Body of pancreas (tissue), 4 donors: ENCODE data around the gene TNIK. TPM values are rescaled to one million over a fixed set of nuclear protein-coding genes. Genes with fewer than 3 reads are reported as not detected.

Experiments used
- ATAC-seq: fragments of 150-250 bp; one replicate; pipeline ENCODE4 v1.9.1; 2016
- DNase-seq, 4 donors: peaks; one replicate each; pipeline ENCODE4 v3.0.0-alpha.2; 2019
- H3K27ac ChIP-seq, 4 donors: fragments of 200-600 bp; sonication (generic); 1 replicate in 3 of 4; 2 replicates in 1 of 4; pipeline versions ENCODE4 v1.5.1 to v1.6.1; 2016 to 2019; ENCODE audit warnings: mild to moderate bottlenecking in 1 of 4, mixed read lengths in 1 of 4, moderate library complexity in 1 of 4
- H3K27me3 ChIP-seq, 2 donors: fragments of 200-600 bp; sonication (generic); one replicate each; pipeline ENCODE4 v1.6.0; 2016; ENCODE audit warnings: mild to moderate bottlenecking in 1 of 2
- H3K36me3 ChIP-seq, 2 donors: fragments of 200-600 bp; sonication (generic); replicated peaks in 1 of 2; 2 replicates each; pipeline ENCODE4 v1.5.1; 2016; ENCODE audit warnings: low read depth in 2 of 2; ENCODE audit not compliant: insufficient read depth in 1 of 2
- H3K4me1 ChIP-seq: fragments of 200-600 bp; sonication (generic); one replicate; pipeline ENCODE4 v1.6.0; 2016
- H3K4me3 ChIP-seq, 2 donors: fragments of 200-600 bp; sonication (generic); 1 replicate in 1 of 2; 2 replicates in 1 of 2; pipeline ENCODE4 v1.5.1; 2016 to 2019
- H3K9me3 ChIP-seq, 3 donors: fragments of 200-600 bp; sonication (generic); 1 replicate in 2 of 3; 2 replicates in 1 of 3; pipeline ENCODE4 v1.5.1; 2016
- POLR2A ChIP-seq, 3 donors: fragments of 450-650 bp; IDR thresholded peaks; one replicate each; pipeline ENCODE4 v1.6.1; 2016; ENCODE audit warnings: antibody characterized with exemption in 3 of 3, mild to moderate bottlenecking in 2 of 3
- WGBS, 2 donors: methylation state at CpG; one replicate each; pipeline ENCODE4 v1.1.5; 2017; 5-methylcytosine and 5-hydroxymethylcytosine counted together
- intact Hi-C: fragments of 100-400 bp; cut with DNase I; formaldehyde crosslinking; loops from one replicate; pipeline ENCODE4 v1.15.1; 2023
- total RNA-seq, 2 donors: library from RNA; depleted of rRNA; stranded (reverse); fragments of >200 nt; gene quantifications; one replicate each; pipeline ENCODE4 v1.1.0, GENCODE V29; 2016
- TF ChIP-seq, protein P1 (sequence below), 7 experiments: fragments of 450-650 bp in 4 of 7; fragments of 200-600 bp in 3 of 7; sonication (generic) in 3 of 7; IDR thresholded peaks; one replicate each; pipeline ENCODE4 v1.5.1; 2016 to 2019; ENCODE audit warnings: antibody characterized with exemption in 7 of 7

Gene TNIK
- total RNA-seq, 2 donors from 2014 or later, result 7.6 to 9.6 TPM

DNA sequence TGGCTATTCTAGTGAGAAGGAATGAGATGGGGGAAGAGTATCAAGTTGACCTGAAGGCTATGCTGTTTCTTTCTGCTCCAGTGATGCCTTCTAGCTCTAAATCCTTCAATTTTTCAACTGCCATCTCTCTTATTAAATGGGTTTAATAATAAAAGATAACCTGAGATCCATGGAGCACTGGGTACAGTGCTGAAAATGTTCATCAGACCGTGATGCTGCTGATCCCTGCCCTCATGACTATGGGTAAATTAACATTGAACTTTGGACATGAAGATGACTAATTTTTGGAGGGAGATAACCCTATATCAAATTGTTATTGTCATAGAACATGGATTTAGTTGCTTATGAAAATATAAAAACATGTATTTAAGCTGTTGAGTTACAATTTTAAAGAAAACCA, 406.0 kb downstream of the TNIK start:
- Histone ChIP-seq H3K36me3 (no peaks in the 10 kb centered on the region), H3K9me3 (no peaks in the 10 kb centered on the region), H3K4me1 (peaks cover 6% of the 10 kb centered on the region), H3K27ac (no peak overlapping the region), H3K27me3 (no peaks in the 10 kb centered on the region), H3K4me3 (no peak overlapping the region)
- no peak for ATAC-seq
- WGBS, 2 donors, result 70 to 81% methylated on average over 1 of the region's 1 CpG
- intact Hi-C loops, result loop anchor here (10.0 kb wide), 1 partner anchor 511 kb away; no protein-coding TSS in a partner anchor
- TF ChIP-seq POLR2A (IDR thresholded peaks at IDR 0.05), result no peak
- TF ChIP-seq, protein P1, sequence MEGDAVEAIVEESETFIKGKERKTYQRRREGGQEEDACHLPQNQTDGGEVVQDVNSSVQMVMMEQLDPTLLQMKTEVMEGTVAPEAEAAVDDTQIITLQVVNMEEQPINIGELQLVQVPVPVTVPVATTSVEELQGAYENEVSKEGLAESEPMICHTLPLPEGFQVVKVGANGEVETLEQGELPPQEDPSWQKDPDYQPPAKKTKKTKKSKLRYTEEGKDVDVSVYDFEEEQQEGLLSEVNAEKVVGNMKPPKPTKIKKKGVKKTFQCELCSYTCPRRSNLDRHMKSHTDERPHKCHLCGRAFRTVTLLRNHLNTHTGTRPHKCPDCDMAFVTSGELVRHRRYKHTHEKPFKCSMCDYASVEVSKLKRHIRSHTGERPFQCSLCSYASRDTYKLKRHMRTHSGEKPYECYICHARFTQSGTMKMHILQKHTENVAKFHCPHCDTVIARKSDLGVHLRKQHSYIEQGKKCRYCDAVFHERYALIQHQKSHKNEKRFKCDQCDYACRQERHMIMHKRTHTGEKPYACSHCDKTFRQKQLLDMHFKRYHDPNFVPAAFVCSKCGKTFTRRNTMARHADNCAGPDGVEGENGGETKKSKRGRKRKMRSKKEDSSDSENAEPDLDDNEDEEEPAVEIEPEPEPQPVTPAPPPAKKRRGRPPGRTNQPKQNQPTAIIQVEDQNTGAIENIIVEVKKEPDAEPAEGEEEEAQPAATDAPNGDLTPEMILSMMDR (IDR thresholded peaks at IDR 0.05), result no peak
- no peak for DNase-seq

DNA sequence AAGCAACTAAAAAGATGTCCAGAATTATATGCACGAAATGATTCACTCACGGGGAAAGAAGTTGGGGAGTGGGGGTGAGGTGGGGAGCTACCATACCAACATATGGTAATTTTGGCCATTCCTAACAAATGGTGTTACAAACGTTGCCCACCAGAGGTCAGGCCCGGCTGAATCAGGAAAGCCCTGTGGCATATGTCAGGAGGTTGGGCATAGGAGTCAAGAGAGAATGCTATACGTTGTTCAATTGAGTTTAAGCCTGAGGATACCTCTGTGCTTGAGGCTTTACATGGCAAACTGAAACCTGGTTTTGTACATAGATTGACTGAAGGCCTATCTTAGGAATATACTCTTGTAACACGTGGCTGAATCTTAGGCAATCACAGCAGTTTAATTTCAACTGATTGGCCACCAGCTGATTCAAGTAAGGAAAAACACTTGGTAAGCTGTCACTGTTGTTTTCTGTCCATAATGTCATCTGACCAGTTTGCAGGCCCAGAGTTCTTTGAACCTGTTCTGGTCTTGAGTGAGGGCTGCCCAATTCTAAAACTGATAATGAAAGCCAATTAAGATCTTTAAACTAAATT, 410.3 kb downstream of the TNIK start:
- peak; percentile 78 for ATAC-seq
- Histone ChIP-seq H3K27ac (no peak overlapping the region), H3K9me3 (no peaks in the 10 kb centered on the region), H3K27me3 (no peaks in the 10 kb centered on the region), H3K36me3 (no peaks in the 10 kb centered on the region), H3K4me1 (peaks cover 8% of the 10 kb centered on the region), H3K4me3 (no peak overlapping the region)
- intact Hi-C loops, result loop anchor here (10.0 kb wide), 1 partner anchor 515 kb away; no protein-coding TSS in a partner anchor
- 18 to 31% methylated on average over 6 of the region's 6 CpGs for WGBS, 2 donors
- no peak for TF ChIP-seq POLR2A (IDR thresholded peaks at IDR 0.05)
- TF ChIP-seq, protein P1 (IDR thresholded peaks at IDR 0.05), result peak; percentile 19 to 75 (median 71)
- peak; percentile 61 to 72 (median 67) for DNase-seq

DNA sequence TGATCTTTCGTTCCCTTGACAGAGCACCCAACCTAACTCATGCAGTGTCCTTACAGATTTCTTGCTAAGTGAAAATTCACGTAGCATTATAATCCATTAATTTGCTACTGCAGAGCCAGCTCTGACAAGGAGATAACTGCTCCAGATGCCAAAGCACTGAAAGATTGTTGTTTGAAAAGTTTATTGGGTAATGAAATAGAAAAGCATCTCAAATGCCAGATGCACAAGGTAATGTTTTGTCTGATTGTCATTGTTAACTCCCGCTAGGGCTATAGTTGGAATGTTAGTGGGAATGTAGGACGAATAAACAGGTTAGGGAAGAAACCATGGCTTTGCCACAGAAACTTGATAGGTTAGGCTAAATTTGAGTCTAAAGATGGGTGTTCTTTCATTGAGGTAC, 413.4 kb downstream of the TNIK start:
- intact Hi-C loops, result no loop called here
- 58 to 70% methylated on average over 4 of the region's 4 CpGs for WGBS, 2 donors
- ATAC-seq (no peak), DNase-seq (no peak)
- no peaks in the 10 kb centered on the region for H3K27me3 ChIP-seq
- no peak for TF ChIP-seq POLR2A (IDR thresholded peaks at IDR 0.05)
- TF ChIP-seq, protein P1 (IDR thresholded peaks at IDR 0.05), result no peak
- peaks cover 14% of the 10 kb centered on the region for H3K4me1 ChIP-seq
- H3K36me3 ChIP-seq, result no peaks in the 10 kb centered on the region
- no peaks in the 10 kb centered on the region for H3K9me3 ChIP-seq
- no peak overlapping the region for H3K27ac ChIP-seq
- no peak overlapping the region for H3K4me3 ChIP-seq

DNA sequence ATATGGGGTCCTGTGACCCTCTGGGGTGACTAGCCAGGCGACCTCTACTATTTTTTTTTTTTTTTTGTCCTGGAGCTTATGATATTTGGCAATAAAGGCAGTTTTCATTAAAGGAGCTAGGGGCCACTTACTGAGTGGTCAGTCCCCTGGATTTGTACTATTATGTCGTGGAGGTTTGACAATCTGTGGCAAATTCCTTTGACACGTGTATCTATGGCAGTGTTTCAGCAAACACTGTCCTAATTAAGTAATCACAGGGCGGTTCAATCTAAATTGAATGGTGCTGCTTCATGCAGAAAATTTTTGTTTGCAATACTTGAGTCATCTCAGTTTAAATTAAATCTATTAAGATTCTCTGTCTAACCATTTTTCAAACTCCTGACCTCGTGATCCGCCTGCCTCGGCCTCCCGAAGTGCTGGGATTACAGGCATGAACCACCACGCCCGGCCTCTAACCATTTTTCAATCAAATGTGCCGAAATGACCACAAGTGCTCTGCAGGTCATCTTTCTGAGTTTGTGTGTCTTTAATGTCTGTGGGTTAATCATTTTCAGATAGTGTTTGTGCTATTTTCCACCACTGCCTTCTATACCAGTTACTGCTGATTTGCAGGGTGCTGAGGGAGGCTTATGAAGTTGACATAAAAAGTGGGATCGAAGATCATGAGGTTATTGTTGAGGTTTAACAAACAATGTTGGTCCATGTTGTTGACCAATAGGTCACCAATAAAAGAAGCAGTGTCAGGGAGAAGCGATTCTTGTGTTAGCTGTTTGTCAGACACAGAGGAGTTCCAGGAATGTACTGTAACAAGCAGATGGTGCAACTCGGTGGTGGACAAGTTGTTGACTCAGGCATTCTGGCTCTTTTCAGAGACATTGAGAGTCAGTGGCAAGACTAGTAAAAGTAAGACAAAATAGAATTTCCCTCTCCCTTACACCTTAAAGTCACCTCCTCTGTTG, 415.1 kb downstream of the TNIK start:
- intact Hi-C loops, result no loop called here
- H3K27me3 ChIP-seq, result no peaks in the 10 kb centered on the region
- TF ChIP-seq, protein P1 (IDR thresholded peaks at IDR 0.05), result no peak
- no peak for TF ChIP-seq POLR2A (IDR thresholded peaks at IDR 0.05)
- no peak overlapping the region for H3K4me3 ChIP-seq
- H3K36me3 ChIP-seq, result no peaks in the 10 kb centered on the region
- peaks cover 14% of the 10 kb centered on the region for H3K4me1 ChIP-seq
- H3K27ac ChIP-seq, result peak overlapping the region in 1 of 4 donors; percentile 19
- no peaks in the 10 kb centered on the region for H3K9me3 ChIP-seq
- DNase-seq, result peak in 1 of 4 donors; percentile 40
- WGBS, 2 donors, result 60 to 77% methylated on average over 14 of the region's 14 CpGs
- ATAC-seq, result peak; percentile 52
